K562 (cell line): ENCODE measurements around the gene TTC28. TPM values are rescaled to one million over a fixed set of nuclear protein-coding genes. Genes with fewer than 3 reads are reported as not detected.

Experiments
- ARNT ChIP-seq, 2 experiments: fragments of 450-650 bp; IDR thresholded peaks; 2 replicates each; pipeline ENCODE4 v1.6.1; 2016; ENCODE audit warnings: mild to moderate bottlenecking in 1 of 2
- ASH1L ChIP-seq: fragments of 450-650 bp; IDR thresholded peaks from 2 replicates; pipeline ENCODE4 v1.6.1; 2018; ENCODE audit warnings: borderline replicate concordance, mild to moderate bottlenecking, low read depth; ENCODE audit not compliant: partially characterized antibody
- CBFA2T2 ChIP-seq: fragments of 450-650 bp; conservative IDR thresholded peaks from 2 replicates; pipeline ENCODE4 v1.6.1; 2017; ENCODE audit warnings: mild to moderate bottlenecking
- CBFA2T3 ChIP-seq: fragments of 450-650 bp; IDR thresholded peaks from 2 replicates; pipeline ENCODE4 v1.6.1; 2017
- CHAMP1 ChIP-seq: fragments of 450-650 bp; IDR thresholded peaks from 2 replicates; pipeline ENCODE4 v1.6.1; 2016; ENCODE audit warnings: mild to moderate bottlenecking
- EGR1 ChIP-seq: fragments of 450-650 bp; conservative IDR thresholded peaks from 2 replicates; pipeline ENCODE4 v1.6.1; 2017; ENCODE audit warnings: mild to moderate bottlenecking
- FOSL1 ChIP-seq: fragments of 200-800 bp; sonication (Bioruptor generic); conservative IDR thresholded peaks from 2 replicates; pipeline ENCODE4 v1.6.1; 2016; ENCODE audit warnings: missing genetic modification characterization, missing compliant biosample characterization
- GATA2 ChIP-seq: sonication (generic); formaldehyde crosslinking; IDR thresholded peaks from 2 replicates; pipeline ENCODE4 v1.4.0; 2020; ENCODE audit warnings: mild to moderate bottlenecking, missing genetic modification reagents
- KDM1A ChIP-seq, 2 experiments: fragments of 450-650 bp; IDR thresholded peaks; 2 replicates each; pipeline ENCODE4 v1.6.1; 2016; ENCODE audit warnings: mild to moderate bottlenecking in 2 of 2
- KLF16 ChIP-seq: IDR thresholded peaks from 2 replicates; pipeline ENCODE4 v1.6.1; 2016; ENCODE audit warnings: antibody characterized with exemption
- LEF1 ChIP-seq: fragments of 450-650 bp; IDR thresholded peaks from 2 replicates; pipeline ENCODE4 v1.6.1; 2016; ENCODE audit warnings: mild to moderate bottlenecking
- MNT ChIP-seq, 2 experiments: fragments of 450-650 bp; conservative IDR thresholded peaks; 2 replicates each; pipeline ENCODE4 v1.6.1; 2017; ENCODE audit warnings: mild to moderate bottlenecking in 2 of 2, moderate library complexity in 2 of 2
- NFE2 ChIP-seq: IDR thresholded peaks from 2 replicates; pipeline ENCODE4 v1.6.1; 2014; ENCODE audit warnings: antibody characterized with exemption, low read depth
- NR2C1 ChIP-seq, 2 experiments: fragments of 450-650 bp; IDR thresholded peaks; 2 replicates each; pipeline ENCODE4 v1.6.1; 2017; ENCODE audit warnings: mild to moderate bottlenecking in 2 of 2, antibody characterized with exemption in 1 of 2, inconsistent platforms in 1 of 2, missing compliant biosample characterization in 1 of 2, missing genetic modification characterization in 1 of 2
- PREB ChIP-seq: sonication (generic); formaldehyde crosslinking; IDR thresholded peaks from 2 replicates; pipeline ENCODE4 v1.8.1; 2023; ENCODE audit warnings: mild to moderate bottlenecking, missing genetic modification reagents
- RBM39 ChIP-seq: fragments of 200-400 bp; formaldehyde crosslinking; optimal IDR thresholded peaks from 2 replicates; pipeline ENCODE3; 2018; ENCODE audit warnings: low read depth, low read length
- SMARCC2 ChIP-seq: fragments of 450-650 bp; IDR thresholded peaks from 2 replicates; pipeline ENCODE4 v1.6.1; 2017; ENCODE audit warnings: antibody characterized with exemption, moderate library complexity, mild to moderate bottlenecking, low read depth
- ZBTB11 ChIP-seq, 3 experiments: fragments of 200-800 bp in 1 of 3; fragments of 250-450 bp in 1 of 3; fragments of 450-650 bp in 1 of 3; sonication (Bioruptor Pico) in 1 of 3; sonication (Bioruptor generic) in 1 of 3; formaldehyde crosslinking in 1 of 3; IDR thresholded peaks; 2 replicates each; pipeline versions ENCODE4 v1.6.1 to v1.8.0; 2016 to 2022; ENCODE audit warnings: mild to moderate bottlenecking in 2 of 3, missing genetic modification characterization in 2 of 3, missing compliant biosample characterization in 1 of 3, moderate library complexity in 1 of 3
- ZFX ChIP-seq: sonication (generic); formaldehyde crosslinking; IDR thresholded peaks from 2 replicates; pipeline ENCODE4 v1.8.0; 2022; ENCODE audit warnings: mild to moderate bottlenecking, missing genetic modification reagents, moderate library complexity
- polyA plus RNA-seq, 8 experiments: library from polyadenylated mRNA; depleted of rRNA in 4 of 8; stranded (reverse) in 5 of 8; unstranded in 3 of 8; fragments of >200 nt; fragmentation: Nextera tagmentation in 2 of 8; fragmentation: Illumina TruSeq in 1 of 8; extraction: Ambion mirVana in 2 of 8; extraction: Trizol in 1 of 8; gene quantifications; 2 replicates each; pipeline versions ENCODE4 v1.2.1 to v1.2.3, GENCODE V29; 2011 to 2014; ENCODE audit warnings: inconsistent platforms in 1 of 8, missing spikeins in 1 of 8
- total RNA-seq, 7 experiments: library from RNA; depleted of rRNA in 6 of 7; stranded (reverse); fragments of >200 nt in 6 of 7; fragmentation: Illumina TruSeq in 2 of 7; extraction: Trizol in 2 of 7; gene quantifications; 2 replicates each; pipeline versions ENCODE4 v1.2.1 to v1.2.3, GENCODE V29; 2011 to 2021; ENCODE audit warnings: low replicate concordance in 1 of 7

Gene TTC28
- total and polyA plus RNA-seq, 9 of the 15 experiments (the other 6 are each of a cell fraction or from before 2014, with no cell fraction given): 0.22 to 10.7 (median 3.1) TPM

- TF ChIP-seq MNT (conservative IDR thresholded peaks at IDR 0.05) (peak in 1 of 2 experiments; percentile 67; a peak in 2 of 4 replicates), RBM39 (no peak), LEF1 (peak; percentile 83), CBFA2T3 (peak; percentile 97), ASH1L (no peak), ARNT (IDR thresholded peaks at IDR 0.05) (peak; percentile 87 to 92; a peak in 3 of 4 replicates), CBFA2T2 (peak; percentile 93), KDM1A (IDR thresholded peaks at IDR 0.05) (peak; percentile 74 to 77), NFE2 (0 out of 2 replicates have a peak, but pooled peaks have one; percentile 3), FOSL1 (tag) (peak; percentile 97), CHAMP1 (peak; percentile 37; the same call in 1 of the 2 replicates), PREB (CRISPR knock-in tag) (no peak), EGR1 (no peak; the same call in 1 of the 2 replicates), SMARCC2 (peak; percentile 96), GATA2 (CRISPR knock-in tag) (peak; percentile 59), NR2C1 (IDR thresholded peaks at IDR 0.05) (peak; percentile 63), NR2C1 (tag; IDR thresholded peaks at IDR 0.05) (peak; percentile 65), ZBTB11 (CRISPR knock-in tag; IDR thresholded peaks at IDR 0.05) (peak in 1 of 3 experiments; percentile 28; a peak in 1 of 6 replicates), ZFX (CRISPR knock-in tag) (peak; percentile 51), KLF16 (peak; percentile 82)
Measured at GRCh38 chr22:28560046-28560742, 119.4 kb downstream of the TTC28 start (continued).
